Activated T-cell treated with anti-CD3 and anti-CD28 coated beads, Interleukin-2, amount 50 U/mL, for 48 hours (primary cell): Measurements from ENCODE around the gene BDP1.
"Not testable (repeated sequence)": the region's sequence is repeated elsewhere in the genome, so short reads cannot be mapped to it uniquely, and the experiment has no call there.

Experiments used
- DNase-seq, 2 experiments: peaks; one replicate each; pipeline ENCODE4 v3.0.0-alpha.2; 2020

BDP1 gene, protein sequence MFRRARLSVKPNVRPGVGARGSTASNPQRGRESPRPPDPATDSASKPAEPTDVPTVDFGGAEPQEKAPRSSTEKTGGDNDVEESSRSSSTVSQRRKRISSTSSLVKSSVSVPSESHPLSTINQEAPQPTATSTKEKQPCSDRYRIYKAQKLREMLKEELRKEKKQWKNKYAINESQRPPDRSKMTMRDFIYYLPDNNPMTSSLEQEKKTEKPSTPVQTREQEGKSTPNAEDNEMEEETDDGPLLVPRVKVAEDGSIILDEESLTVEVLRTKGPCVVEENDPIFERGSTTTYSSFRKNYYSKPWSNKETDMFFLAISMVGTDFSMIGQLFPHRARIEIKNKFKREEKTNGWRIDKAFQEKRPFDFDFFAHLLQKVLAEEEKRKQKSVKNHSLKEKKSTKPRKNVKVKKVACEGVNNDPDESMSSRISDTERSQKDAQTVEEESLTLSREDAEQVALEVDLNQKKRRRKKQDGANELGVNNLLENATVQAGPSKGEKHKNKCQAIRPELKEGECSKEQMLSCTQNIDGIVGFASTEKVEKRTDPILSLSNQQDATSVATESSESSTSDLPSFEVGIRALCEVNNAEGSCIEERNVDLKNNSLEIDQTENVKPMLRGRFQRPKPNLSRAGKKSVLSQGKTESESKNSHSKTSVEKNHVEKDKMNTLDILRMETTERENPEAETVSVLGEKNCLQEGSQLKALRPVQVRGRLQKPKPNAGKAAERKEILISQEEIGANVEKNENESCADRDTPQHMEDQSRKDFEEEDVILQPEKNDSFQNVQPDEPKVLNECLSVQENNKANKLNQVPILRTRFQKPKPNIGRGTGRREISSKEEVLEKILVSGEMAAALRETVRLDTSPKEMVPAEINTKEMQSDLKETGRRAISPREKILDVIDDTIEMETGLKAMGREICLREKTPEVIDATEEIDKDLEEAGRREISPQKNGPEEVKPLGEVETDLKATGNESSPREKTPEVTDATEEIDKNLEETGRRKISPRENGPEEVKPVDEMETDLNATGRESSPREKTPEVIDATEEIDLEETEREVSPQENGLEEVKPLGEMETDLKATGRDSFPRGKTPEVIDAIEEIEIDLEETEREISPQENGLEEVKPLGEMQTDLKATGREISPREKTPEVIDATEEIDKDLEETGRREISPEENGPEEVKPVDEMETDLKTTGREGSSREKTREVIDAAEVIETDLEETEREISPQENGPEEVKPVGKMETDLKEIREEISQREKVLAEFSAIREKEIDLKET (N-terminal part only)

DNA sequence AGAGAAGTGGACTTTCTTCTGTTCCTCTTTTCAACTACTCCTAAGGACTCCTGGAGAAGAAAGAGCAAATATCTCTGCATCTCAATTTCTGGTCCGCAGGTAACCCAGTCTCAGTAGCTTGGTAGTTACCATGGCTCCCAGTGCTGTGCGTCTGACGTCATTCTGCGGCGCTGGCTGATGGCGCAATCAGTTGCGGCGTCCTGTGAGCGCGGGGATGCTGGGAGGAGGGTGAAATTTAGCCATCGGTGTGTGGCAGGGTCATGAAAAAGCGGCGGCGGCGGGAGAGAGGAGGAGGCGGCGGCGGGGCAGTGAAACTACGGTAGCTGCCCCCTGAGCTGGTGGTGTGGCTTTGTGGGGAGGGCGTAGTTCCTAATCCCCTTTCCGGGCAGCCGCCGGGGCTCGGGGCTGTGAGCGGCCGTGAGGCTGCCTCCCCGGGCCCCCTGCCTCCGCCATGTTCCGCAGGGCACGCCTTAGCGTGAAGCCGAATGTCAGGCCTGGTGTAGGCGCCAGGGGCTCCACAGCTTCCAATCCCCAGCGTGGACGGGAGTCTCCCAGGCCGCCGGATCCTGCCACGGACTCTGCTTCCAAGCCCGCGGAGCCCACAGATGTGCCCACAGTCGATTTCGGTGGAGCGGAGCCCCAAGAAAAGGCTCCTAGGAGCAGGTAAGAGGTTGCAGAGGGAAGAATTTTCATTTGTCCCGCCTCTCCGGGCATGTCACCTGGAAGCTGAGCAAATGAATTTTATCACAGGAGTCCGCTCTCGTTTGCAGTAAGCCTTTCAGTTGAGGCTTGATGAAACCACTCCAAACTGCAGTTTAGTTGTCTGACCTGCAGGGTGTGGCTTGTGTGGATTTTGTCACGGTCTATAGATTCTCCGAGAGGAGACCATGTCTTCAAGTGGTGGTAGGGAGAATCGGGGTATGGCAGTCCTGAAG is at the start of gene BDP1:
Gene BDP1 (plus strand): TSS at position 225 of the 935 bp plus-strand sequence. CDS start 227 bp downstream, at position 452.
- DNase-seq: peak; percentile 98

DNA sequence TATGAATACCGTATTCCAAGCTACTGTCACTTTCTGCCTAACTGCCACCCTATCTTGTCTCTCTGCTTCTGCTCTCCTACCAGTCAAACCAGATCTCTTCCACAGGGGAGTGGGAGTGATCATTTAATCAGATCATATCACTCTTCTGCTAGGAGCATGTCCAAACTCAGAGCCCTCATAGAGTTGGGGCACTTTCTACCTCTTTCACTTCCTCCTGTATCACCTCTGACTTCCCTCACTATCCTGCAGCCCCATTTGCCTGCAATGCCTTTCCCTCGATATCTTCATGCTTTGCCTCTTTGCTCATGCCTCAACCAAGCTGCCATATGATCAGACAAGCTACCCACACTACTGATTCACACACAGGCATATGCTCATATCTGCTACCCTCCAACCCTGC is 45.4 kb upstream of the BDP1 start:
- DNase-seq: not testable (repeated sequence)

DNA sequence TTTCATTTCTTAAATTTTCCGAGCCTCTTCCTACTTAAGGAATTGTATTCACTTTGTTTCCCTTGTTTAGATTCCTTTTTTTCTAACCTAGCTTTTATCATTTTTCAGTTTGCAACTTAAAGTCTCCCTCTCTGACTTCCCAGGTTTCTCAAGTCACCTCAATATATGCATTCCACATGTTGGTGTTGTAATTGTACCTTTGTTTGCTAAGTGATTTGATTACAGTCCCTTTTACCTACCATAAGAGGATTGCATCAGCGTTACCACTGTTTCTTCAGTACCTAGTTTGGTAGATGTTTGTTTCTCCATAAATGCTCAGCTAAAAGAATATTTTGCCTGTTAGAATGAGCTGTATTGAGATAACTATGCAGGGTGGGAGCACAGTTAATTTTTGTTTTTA is 39.8 kb upstream of the BDP1 start:
- not testable (repeated sequence) for DNase-seq

DNA sequence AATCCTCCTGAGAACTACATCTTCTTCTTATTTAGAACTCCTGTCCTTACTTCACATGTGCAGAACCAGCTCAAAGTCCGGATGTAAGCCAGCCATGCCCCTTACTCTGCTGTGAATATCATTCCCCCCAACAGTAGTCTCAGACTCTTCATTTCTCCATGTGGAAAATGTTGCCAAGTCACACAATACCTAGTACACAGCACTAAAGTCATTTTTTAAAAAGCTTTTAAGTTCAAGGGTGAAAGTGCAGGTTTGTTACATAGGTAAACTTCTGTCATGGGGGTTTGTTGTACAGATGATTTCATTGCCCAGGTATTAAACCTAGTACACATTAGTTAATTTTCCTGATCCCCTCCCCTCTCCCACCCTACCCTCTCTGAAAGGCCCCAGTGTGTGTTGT is 37.4 kb upstream of the BDP1 start:
- DNase-seq: not testable (repeated sequence)

DNA sequence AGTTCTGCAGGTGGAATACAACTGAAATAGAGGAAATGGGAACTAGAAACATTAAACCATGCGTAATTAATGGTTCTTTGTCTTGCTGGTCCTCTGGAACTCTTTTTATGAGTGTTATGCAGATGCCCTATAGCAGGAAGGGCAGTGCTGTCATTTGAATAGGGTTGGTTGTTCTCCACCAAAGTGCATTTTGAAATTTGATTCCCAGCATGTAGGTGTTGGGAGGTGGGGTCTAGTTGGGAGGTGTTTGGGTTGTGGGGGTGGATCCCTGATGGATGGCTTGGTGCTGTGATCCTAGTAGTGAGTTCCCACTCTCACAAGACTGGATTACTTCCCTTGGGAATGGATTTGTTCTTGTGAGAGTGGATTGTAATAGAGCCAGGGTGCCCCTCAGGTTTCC is 34.2 kb upstream of the BDP1 start:
- DNase-seq: not testable (repeated sequence)

DNA sequence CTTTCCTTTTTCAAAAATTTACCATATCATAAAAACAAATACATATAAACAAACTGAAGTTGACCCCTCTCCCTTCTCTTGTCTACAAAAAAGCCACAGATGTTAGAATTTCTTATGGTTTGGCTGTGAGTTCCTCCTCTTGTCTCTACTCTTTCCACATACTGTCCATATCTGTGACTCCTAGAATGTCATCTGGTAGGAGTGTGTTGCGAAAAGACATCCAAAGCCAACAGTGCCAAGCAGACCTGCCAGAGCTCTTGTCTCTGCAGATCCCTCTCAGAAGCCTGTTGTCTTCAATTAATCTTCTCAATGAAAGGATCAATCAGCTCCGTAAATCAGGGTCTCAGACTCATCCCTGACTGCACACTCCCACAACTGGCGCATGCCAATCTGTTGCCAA is 31.6 kb upstream of the BDP1 start:
- DNase-seq: not testable (repeated sequence)

DNA sequence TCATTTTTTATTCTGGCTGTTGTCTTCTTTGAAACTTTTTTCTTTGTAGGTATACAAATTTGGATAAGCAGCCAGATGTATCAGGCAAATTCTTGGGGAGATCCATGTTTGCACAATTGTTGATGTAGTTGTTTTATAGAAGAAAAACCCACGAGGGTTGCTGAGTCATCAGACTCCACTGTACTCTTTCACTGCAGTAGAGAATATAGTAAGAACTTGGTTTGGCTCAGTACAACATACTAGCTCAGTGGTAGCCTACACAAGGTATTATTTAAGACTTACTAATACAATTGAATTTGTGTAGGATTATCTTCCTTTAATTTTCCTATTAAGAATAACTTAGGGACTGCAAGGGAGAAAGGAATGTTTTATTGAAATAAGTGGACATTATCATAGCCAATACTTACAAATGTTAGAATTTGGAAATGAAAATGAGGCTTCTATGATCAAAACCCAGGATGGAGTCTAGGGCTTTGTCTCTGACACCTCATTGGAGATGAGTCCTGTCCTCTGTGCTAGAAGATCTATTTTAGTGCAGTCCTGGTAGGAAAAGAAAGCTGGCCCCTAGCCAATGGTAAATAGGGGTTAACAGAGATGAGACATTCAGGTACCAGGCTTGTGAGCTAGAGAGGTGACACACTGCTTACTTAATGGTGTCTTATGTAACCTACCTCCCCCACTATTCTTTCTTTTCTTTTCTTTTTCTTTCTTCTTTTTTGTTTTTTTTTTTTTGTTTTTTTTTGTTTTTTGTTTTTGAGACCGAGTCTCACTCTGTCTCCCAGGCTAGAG is 28.6 kb upstream of the BDP1 start:
- not testable (repeated sequence) for DNase-seq

DNA sequence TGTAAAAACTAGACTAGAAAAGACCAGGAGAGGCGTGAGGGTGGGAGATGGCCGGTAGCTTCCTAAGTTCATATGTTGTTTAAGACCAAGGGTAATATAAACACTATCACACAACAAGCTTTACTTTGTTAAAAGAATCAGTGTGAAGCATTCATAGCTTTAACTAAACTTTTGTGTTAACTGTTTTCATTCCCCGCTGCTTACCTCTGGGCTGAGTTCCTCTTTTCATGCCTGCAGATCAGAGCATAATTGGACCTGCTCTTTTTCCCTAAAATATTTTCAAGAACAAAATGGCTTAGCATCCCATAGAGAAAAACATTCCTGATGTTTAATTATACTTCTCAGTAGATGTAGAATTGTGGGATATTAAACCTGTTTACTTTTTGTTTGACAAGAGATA is 23.0 kb upstream of the BDP1 start:
- DNase-seq: not testable (repeated sequence)

DNA sequence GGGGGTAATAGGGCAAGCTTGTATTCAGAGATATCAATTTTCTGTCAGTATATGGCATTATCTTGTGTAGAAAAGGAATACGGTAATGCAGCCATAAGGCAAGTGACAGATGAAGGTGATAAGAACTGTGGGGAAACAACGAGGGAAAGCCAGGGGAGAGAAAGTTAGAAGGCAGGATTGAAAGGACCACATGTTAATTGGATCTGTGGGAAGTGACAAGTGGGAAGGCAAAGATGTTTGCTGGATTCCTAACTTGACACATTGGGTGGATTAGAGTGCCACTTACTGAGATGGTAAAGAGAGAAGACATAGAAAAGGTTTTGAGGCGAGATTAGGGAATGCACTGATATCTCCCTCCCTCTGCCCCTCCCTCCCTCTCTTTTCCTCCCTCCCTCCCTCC is 20.6 kb upstream of the BDP1 start:
- not testable (repeated sequence) for DNase-seq

DNA sequence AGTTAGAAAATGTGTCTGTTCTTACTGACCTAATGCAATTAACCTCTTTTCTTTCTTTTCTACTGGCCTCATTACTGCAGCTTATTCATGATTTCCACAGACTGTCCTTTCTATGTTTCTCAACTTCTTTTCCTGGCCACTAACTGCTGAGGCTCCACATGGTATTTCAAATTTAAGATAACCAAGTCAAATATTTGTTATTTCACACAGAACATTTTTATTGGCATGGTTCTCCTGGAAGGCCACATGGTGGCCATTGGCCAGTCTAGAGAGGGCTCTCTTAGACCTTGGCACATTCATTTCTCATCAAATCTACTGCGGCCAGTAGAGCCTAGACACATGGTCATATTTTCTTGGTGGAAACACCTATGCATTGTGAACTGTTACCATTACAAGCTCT is 13.9 kb upstream of the BDP1 start:
- not testable (repeated sequence) for DNase-seq

DNA sequence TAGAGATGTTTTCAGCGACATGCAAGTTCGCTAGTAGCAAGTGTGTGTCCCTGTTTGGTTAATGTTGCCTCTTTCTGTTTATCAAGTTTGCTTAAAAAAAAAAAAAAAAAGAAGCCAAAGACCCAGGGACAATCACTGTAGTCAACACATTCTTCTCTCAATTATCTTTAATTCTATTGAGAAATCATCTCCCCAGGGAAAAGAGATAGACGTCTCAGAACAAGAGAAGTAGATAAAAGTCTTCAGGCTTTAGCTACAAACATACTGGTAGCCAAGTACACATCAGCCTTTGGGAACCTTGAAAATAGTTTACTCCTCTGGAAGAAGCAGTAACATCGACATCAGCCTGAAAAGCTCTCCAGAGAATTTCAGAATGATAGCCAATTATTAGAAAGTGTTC is 11.6 kb upstream of the BDP1 start:
- not testable (repeated sequence) for DNase-seq

DNA sequence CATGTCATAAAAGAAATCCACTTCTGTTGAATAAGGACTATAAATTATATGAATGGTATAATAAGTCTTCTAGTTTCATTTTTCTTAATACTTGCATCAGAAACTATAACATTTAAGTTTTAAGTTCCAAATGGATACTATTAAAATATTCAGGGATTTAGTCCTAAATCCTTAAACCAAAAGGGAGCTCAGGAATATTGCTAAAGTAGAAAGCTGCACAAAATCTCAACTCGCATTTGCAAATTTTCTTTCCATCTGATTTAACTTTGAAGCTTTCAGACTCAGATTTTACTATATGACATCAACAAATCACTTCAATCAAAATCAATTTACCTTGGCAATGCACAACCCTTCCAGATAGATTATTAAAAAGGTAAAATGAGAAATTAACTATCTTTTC is 10.4 kb upstream of the BDP1 start:
- not testable (repeated sequence) for DNase-seq

DNA sequence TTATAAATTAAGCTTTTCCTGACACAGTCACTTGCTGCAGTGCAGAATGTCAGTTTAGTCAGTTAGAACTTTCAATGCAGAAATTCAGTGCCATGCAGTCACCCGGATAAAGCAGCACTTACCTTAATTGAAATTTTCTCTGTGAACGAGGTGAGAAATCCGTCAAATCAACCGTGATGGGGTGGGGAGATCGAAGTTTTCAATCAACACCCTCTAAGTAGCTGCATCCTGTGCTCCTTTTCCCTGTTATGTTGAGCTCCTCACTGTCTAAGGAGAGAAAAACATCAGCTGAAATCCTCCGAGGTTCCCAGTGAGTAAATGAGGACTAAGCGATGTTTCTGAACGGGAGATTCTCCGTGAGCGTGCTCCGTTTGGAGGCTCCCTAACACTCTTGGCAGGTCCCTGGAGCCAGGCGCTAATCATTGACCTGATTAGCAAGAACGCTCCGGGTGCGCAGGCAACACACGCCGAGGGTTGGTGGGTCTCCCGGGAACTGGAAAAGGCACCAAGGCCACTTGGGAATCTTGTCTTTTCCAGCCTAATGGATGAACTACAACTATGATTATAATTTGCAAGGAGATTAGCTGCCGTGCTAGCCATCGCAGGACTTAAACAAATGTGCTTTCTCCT is 9.8 kb upstream of the BDP1 start:
- DNase-seq: not testable (repeated sequence)

DNA sequence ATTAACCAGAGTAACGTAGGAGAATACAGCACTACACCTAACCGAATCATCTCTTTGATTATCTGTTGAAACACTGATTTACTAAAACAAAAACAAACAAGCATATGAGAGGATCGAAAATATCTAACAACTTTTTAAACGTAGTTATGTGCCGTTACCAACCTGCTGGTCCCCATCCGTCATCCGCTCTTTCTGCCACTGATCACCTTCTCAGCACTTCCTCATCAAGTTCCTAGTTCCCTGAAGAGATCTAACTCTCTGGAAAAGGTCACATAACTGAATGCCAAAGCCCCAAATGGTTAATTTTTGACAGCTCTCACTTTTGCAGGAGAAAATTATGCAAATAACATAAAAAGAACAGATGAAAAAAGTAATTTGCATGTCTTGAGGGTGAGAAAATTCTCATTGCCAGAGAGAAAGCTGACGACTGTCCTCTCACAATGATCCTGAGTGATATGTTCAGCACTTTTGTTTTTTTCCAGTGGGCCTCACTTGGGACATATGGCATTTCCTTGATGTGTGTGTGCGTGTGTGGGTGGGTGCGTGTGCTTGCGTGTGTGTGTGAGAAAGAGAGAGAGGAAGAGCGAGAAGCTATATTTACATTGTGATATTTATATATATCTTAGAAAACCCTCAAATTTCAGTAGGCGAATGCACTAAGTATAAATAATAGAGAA is 8.8 kb upstream of the BDP1 start:
- DNase-seq: not testable (repeated sequence)

DNA sequence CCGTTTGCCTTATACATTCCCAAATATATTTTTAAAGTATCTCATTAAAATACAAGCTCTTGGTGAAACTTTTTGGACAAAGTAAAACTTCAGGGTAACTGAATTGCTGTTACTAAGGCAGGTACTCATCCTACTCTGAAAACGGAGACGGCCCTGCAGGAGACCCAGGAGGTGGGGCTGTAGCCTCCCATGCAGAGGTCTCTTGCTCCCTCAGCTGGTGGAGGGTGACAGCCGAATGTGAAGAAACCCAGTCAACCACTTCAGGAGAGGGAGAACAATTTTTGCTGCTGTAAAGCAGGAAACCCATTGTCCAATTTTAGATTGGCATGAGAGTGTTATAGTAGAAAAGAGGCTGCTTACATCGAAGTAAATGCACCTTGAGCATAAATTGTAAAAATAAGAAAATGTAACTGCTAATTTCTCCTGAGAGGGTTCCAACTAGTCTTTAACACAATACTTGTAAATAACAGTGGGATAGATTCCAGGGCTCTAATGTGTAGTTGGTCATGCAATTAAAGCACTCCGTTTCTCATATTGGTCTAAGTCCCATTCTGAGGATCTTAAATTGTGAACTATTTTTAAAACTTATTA is 8.1 kb upstream of the BDP1 start:
- peak; percentile 53 to 63 for DNase-seq

DNA sequence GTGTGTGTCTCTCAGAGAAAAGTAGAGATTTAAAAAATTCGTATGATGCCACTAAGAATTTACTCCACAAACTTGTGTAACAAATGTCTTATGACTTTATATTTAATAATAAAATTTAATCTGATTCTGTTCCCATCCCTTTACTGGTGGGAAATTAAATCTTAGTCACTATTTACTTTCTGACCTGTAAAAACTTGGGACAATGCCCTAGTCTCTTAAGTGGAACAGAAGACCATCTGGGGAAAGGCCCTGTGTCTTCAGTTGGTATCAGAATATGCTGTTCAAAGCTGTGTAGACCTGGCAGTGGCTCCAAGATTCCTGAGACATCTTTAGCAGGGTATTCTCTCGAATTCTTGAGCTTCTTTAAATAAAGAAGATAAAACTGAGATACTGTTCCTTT is 2.6 kb upstream of the BDP1 start:
- no peak for DNase-seq

DNA sequence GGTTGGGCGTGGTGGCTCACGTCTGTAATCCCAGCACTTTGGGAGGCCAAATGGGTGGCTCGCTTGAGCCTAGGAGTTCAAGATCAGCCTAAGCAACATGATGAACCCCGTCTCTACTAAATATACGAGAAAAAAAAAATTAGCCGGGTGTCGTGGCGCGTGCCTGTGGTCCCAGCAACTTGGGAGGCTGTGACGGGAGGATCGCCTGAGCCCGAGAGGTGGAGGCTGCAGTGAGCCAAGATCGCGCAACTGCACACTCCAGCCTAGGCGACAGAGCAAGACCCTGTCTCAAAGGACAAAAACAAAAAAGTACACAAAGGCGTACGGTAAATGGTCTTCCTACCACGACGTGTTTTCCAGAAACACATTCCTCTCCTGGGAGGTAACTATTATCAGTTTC is 538 bp upstream of the BDP1 start:
- no peak for DNase-seq

DNA sequence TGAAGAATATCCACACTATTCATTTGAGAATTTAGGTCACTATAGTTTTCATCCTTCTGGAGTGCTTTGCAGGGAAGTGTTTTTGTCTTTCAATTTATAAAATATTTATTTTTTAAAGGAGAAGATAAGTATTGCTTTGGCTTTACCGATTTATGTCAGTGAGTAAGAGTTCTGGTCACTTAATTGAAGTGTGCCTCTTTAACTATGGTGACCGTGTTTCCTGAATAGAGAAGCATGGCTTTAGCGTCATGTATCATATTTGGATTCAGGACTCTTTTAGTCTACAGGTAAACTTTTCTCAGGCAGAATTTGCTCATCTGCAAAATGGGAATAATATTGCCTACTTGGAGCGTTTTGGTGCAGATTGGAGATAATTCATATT is 902 bp downstream of the BDP1 start:
- no peak for DNase-seq

DNA sequence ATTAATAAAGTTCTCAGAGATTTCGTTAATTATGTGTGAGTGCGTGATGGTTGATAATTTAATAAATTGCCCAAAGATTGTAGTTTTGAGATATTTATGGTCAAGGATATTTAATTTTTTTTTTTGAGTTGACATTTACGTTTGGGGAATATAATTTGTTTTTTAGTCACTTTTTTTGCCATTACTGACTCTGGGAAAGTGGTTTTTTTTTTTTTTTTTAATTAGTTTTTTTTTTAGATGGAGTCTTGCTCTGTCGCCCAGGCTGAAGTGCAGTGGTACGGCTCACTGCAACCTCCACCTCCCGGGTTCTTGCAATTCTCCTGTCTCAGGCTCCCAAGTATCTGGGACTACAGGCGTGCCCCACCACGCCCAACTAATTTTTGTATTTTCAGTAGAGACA is 1.7 kb downstream of the BDP1 start:
- no peak for DNase-seq

DNA sequence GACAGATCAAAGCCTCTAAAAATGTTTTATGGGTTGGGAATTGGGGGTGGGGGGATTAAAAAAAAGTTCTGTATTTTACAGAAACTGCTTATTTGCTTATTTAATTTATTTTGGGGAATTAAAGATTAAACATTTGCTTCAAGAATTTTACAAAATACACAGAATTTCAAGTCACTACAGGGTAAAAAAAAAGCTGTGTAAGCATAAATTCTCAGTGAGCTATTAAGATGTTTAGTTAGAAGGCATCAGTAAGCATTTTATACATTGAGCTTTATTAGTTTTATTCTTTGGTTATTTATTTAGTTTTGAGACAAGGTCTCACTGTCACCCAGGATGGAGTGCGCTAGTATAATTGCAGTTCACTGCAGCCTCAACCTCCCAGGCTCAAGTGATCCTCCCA is 5.2 kb downstream of the BDP1 start:
- DNase-seq: no peak
